ENCODE results near the gene KHK.
"Not testable (repeated sequence)": the region's sequence is repeated elsewhere in the genome, so short reads cannot be mapped to it uniquely, and the experiment has no call there.

KHK gene

DNA sequence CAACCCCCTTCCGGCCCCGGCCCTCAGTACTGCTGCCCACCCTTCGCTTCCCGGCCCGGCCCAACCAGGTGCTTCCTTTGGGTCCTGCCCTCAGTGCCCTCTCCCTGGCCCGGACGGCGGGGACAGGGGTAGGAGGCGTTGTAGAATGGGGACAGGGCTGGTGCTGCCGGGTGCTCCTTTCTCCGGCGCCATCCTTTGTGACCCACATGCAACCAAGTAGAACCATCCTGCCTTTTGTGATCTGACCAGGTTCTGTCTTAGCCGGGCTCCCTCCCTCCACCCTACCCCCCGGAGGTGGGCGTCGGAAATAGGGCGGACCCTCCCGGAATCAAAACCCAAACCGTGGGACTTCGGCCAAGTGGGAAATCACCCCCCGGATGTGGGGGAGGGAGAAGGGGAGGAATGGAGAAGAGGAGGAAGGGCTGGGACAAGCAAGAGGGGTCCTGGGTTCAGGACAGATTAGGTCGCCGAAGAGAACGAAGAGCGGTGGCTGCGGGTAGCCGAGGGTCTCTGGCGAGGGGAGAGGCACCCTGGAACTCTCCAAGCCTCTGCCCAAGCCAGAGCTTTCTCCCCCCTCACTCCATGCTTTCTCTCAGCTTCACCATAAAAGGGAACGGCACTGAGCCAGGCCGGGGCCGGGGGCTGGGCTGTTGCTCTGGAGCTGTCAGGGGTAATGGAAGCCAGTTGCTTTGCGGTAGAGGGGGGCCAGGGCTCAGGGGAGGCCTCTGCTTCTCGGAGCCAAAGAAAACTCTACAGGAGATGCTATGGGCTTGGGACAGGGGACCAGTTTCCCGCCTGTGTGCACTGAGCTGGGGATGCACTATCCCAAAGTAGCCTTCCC lies 14.4 kb upstream of the KHK start:
- peaks cover 20% of the 10 kb centered on the region for H3K36me3 ChIP-seq
- no peaks in the 10 kb centered on the region for H3K27me3 ChIP-seq
- no peaks in the 10 kb centered on the region for H3K9me3 ChIP-seq
- H3K4me1 ChIP-seq, result peaks cover 29% of the 10 kb centered on the region
- DNase-seq, result peak; percentile 71
- H3K4me3 ChIP-seq (ENCODE audit: low read depth, low read length), result peak overlapping the region; percentile 73
- TF ChIP-seq, protein P1, sequence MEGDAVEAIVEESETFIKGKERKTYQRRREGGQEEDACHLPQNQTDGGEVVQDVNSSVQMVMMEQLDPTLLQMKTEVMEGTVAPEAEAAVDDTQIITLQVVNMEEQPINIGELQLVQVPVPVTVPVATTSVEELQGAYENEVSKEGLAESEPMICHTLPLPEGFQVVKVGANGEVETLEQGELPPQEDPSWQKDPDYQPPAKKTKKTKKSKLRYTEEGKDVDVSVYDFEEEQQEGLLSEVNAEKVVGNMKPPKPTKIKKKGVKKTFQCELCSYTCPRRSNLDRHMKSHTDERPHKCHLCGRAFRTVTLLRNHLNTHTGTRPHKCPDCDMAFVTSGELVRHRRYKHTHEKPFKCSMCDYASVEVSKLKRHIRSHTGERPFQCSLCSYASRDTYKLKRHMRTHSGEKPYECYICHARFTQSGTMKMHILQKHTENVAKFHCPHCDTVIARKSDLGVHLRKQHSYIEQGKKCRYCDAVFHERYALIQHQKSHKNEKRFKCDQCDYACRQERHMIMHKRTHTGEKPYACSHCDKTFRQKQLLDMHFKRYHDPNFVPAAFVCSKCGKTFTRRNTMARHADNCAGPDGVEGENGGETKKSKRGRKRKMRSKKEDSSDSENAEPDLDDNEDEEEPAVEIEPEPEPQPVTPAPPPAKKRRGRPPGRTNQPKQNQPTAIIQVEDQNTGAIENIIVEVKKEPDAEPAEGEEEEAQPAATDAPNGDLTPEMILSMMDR (IDR thresholded peaks at IDR 0.05; ENCODE audit: low read depth, low read length), result no peak

DNA sequence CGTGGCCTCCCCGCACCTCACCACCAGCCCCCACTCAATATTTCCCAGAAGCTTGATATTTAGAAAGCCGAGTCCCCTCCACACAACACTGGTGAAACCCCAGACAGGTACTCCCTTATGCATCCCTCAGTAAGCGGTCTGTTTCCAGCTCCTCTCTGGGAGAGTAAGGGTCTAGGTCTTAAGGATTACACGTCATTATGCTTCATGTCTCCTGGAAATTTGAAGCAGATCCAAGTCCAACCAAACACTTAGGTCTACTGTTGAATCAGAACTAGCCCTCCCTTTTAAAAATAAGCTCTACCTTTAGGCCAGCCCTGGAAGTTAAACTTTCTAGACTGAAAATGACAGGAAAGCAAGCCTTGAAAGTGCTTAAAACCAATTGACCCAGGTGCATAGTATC lies 13.7 kb upstream of the KHK start:
- H3K4me3 ChIP-seq (ENCODE audit: low read depth, low read length), result peak overlapping the region; percentile 73; the same call in 1 of the 2 replicates
- no peaks in the 10 kb centered on the region for H3K9me3 ChIP-seq
- no peaks in the 10 kb centered on the region for H3K27me3 ChIP-seq
- H3K36me3 ChIP-seq, result peaks cover 20% of the 10 kb centered on the region
- no peak for DNase-seq
- H3K4me1 ChIP-seq, result peaks cover 32% of the 10 kb centered on the region
- TF ChIP-seq, protein P1 (IDR thresholded peaks at IDR 0.05; ENCODE audit: low read depth, low read length), result no peak

DNA sequence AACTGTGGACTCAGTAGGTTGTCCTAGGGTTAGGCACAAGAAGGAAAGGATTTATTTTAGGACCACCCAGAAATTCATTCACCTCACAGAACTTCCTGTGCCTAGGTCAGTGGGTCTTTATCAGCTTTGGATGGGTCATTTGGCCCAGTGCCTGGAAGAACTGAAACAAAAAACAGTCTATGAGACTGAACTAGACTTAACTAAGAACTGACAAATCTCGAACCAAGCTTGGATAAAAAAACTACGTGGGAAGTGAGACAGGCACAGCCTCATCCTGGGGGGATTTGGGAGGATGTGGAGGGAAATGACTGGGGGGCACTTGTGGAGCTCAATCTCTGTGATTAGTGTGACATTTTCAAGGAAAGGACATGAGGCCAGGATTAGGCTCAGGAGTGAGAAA lies 12.8 kb upstream of the KHK start:
- TF ChIP-seq, protein P1 (IDR thresholded peaks at IDR 0.05; ENCODE audit: low read depth, low read length), result no peak
- Histone ChIP-seq H3K4me3 (ENCODE audit: low read depth, low read length) (no peak overlapping the region), H3K27me3 (no peaks in the 10 kb centered on the region), H3K36me3 (peaks cover 13% of the 10 kb centered on the region), H3K4me1 (peaks cover 33% of the 10 kb centered on the region), H3K9me3 (no peaks in the 10 kb centered on the region)
- no peak for DNase-seq

DNA sequence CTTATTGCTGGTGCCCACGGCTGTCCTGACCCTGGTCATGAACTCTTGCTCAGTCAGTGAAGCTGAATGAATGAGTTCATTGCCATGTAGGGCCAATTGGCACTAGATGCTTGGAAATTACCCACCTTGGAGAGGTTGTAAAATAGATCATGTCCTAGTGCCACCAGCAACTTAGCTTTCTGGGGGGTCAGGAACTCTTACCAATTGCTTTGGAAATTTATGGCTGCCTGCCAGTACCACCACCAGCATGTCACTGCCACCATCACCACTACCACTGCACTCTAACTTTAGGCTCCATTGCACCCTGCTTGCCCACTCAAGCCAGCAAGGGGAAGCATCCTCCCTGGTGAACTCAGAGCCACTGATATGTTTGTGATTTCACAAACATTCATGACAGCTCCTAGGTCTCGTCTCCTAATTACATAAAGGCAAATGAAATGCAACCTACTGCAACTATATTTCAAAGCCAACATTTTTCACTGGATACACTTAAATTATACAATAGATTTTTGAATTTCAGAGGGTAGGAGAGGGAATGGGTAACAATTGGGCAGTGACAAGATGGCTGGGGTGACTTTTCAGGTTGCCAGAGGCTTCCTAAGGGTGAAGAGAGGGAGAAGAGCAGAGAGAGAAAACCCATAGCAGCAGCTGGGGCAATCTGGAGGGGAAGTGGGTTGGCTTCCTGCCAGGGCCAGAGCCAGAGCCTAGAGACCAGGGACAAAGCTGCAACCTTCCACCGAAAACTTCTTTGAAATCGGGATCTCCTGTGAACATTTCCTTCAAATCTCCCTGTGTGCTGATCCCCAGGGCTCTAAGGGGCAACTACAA lies 11.6 kb upstream of the KHK start:
- peak; percentile 85 for DNase-seq
- Histone ChIP-seq H3K36me3 (peaks cover 2% of the 10 kb centered on the region), H3K27me3 (no peaks in the 10 kb centered on the region), H3K9me3 (no peaks in the 10 kb centered on the region), H3K4me3 (ENCODE audit: low read depth, low read length) (no peak overlapping the region), H3K4me1 (peaks cover 33% of the 10 kb centered on the region)
- TF ChIP-seq, protein P1 (IDR thresholded peaks at IDR 0.05; ENCODE audit: low read depth, low read length), result no peak

DNA sequence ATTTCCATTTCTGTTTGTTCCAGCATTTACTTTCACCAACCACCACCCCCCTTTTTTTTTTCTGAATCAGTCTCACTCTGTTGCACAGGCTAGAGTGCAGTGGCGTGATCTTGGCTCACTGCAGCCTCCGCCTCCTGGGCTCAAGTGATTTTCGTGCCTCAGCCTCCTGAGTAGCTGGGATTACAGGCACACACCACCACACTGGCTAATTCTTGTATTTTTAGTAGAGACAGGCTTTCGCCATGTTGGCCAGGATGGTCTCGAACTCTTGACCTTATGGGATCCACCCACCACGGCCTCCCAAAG lies 11.1 kb upstream of the KHK start:
- DNase-seq; H3K36me3 ChIP-seq; H3K4me3 ChIP-seq (ENCODE audit: low read depth, low read length); H3K9me3 ChIP-seq; H3K27me3 ChIP-seq: not testable (repeated sequence)
- H3K4me1 ChIP-seq, result peaks cover 35% of the 10 kb centered on the region

DNA sequence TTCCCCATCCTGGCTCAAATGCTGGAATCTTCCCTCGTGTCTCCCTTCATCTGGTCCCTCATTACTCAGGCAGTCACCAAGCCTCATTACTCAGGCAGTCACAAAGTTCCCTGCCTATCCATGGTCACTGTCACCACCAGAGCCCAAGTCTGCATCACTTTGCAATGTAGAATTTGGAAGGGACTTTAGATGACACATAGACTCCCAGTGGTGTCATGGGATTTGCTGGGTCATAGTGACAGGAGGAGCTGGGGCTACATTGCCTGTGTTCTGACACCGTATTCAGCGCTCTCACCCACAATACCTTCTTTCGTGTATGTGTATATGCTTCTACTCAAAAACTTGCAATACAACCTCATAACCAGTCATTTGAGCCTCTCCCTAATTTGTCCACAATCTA lies 10.2 kb upstream of the KHK start:
- DNase-seq, result no peak
- no peaks in the 10 kb centered on the region for H3K9me3 ChIP-seq
- TF ChIP-seq, protein P1 (IDR thresholded peaks at IDR 0.05; ENCODE audit: low read depth, low read length), result no peak
- no peak overlapping the region for H3K4me3 ChIP-seq (ENCODE audit: low read depth, low read length)
- H3K27me3 ChIP-seq, result no peaks in the 10 kb centered on the region
- peaks cover 4% of the 10 kb centered on the region for H3K36me3 ChIP-seq
- peaks cover 40% of the 10 kb centered on the region for H3K4me1 ChIP-seq

Measured in BE2C (cell line).